Mesothelial cell of epicardium (in vitro differentiated cells): ENCODE data around the gene MGAT5. TPM values are rescaled to one million over a fixed set of nuclear protein-coding genes. Genes with fewer than 3 reads are reported as not detected.

Source experiments
- DNase-seq, 2 experiments: peaks; one replicate each; pipeline ENCODE4 v3.0.0; 2021; ENCODE audit warnings: low spot score in 2 of 2; ENCODE audit not compliant: unreplicated experiment in 2 of 2
- H3K27ac Mint-ChIP-seq: 2 replicates; pipeline ENCODE4 v1.8.0; 2021; ENCODE audit warnings: mixed read lengths
- H3K27me3 Mint-ChIP-seq: 2 replicates; pipeline ENCODE4 v1.8.0; 2021; ENCODE audit warnings: low read depth, mixed read lengths
- H3K36me3 Mint-ChIP-seq: 2 replicates; pipeline ENCODE4 v1.8.0; 2021; ENCODE audit warnings: mixed read lengths
- H3K4me1 Mint-ChIP-seq: 2 replicates; pipeline ENCODE4 v1.8.0; 2021; ENCODE audit warnings: mixed read lengths
- H3K4me3 Mint-ChIP-seq: 2 replicates; pipeline ENCODE4 v1.8.0; 2021; ENCODE audit warnings: mild to moderate bottlenecking, moderate library complexity, mixed read lengths
- H3K9me3 Mint-ChIP-seq: 2 replicates; pipeline ENCODE4 v1.8.0; 2021; ENCODE audit warnings: mixed read lengths
- CTCF ChIP-seq: fragments of 200-600 bp; sonication (generic); IDR thresholded peaks from one replicate; pipeline ENCODE4 v1.5.0; 2021; ENCODE audit warnings: antibody characterized with exemption; ENCODE audit not compliant: unreplicated experiment
- total RNA-seq: library from RNA; stranded (reverse); gene quantifications from 3 replicates; pipeline ENCODE4 v1.2.1, GENCODE V29; 2021

The MGAT5 gene
- total RNA-seq, 1 donor from 2014 or later: 41.1 TPM

DNA sequence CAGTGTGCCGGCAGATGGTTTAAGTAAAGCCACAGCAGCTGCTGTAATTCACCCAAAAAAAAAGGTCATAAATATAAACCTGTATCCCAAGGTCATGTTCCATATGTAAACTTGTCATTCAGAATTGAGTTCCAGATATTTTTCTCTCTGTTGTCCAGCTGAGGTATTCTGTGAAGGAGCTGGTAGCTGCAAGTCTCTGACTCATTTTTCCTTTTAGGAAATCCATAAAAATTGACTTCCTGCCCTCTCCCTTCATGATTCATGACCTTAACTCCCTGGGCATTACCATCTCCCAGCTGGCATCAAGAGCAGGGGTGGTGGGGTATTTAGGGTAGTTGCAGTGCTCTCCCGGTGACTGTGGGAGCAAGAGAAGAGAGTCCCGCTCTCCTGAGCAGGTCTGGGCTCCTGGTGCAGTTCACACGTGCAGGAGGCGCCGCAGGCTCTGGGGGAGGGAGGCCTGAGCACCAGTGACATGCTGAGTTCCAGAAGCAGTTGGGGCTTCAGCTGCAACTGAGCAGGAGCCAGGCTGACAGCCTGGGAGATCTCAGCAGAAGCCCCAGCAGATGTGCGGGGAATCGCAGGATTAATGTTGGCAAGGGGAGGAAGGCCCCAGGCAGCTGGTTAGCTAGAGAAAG lies 192.6 kb downstream of the MGAT5 start:
- no peak for TF ChIP-seq CTCF
- H3K36me3 Mint-ChIP-seq: peaks cover 3% of the 10 kb centered on the region
- H3K27me3 Mint-ChIP-seq: no peaks in the 10 kb centered on the region
- no peaks in the 10 kb centered on the region for H3K9me3 Mint-ChIP-seq
- no peak overlapping the region for H3K4me3 Mint-ChIP-seq
- no peak for DNase-seq
- H3K27ac Mint-ChIP-seq: no peak overlapping the region
- H3K4me1 Mint-ChIP-seq: peaks cover 3% of the 10 kb centered on the region

GRCh38 chr2:134447669-134448068 lies 193.8 kb downstream of the MGAT5 start:
- H3K27me3 Mint-ChIP-seq: no peaks in the 10 kb centered on the region
- H3K4me1 Mint-ChIP-seq: peaks cover 3% of the 10 kb centered on the region
- no peaks in the 10 kb centered on the region for H3K9me3 Mint-ChIP-seq
- DNase-seq: no peak
- H3K4me3 Mint-ChIP-seq: no peak overlapping the region
- TF ChIP-seq CTCF: no peak
- no peak overlapping the region for H3K27ac Mint-ChIP-seq
- H3K36me3 Mint-ChIP-seq: no peaks in the 10 kb centered on the region

DNA sequence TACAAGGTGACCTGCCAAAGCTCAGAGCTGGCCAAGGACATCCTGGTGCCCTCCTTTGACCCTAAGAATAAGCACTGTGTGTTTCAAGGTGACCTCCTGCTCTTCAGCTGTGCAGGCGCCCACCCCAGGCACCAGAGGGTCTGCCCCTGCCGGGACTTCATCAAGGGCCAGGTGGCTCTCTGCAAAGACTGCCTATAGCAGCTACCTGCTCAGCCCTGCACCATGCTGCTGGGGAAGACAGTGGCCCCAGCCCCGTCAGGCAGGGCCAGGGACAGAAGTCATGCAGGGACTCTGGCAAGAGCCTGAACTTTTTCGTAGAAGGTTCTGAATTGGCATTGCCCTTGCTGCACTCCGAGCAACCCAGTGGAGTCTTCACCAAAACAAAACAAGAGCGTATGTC lies 194.8 kb downstream of the MGAT5 start:
- DNase-seq: no peak
- peaks cover 3% of the 10 kb centered on the region for H3K4me1 Mint-ChIP-seq
- H3K27me3 Mint-ChIP-seq: no peaks in the 10 kb centered on the region
- no peak for TF ChIP-seq CTCF
- no peaks in the 10 kb centered on the region for H3K9me3 Mint-ChIP-seq
- H3K4me3 Mint-ChIP-seq: no peak overlapping the region
- H3K27ac Mint-ChIP-seq: no peak overlapping the region
- H3K36me3 Mint-ChIP-seq: no peaks in the 10 kb centered on the region

- Mint-ChIP-seq H3K4me3 (no peak overlapping the region), H3K27ac (no peak overlapping the region), H3K27me3 (no peaks in the 10 kb centered on the region), H3K4me1 (peaks cover 3% of the 10 kb centered on the region), H3K36me3 (no peaks in the 10 kb centered on the region), H3K9me3 (no peaks in the 10 kb centered on the region)
- TF ChIP-seq CTCF: no peak
- DNase-seq: no peak
Measured at GRCh38 chr2:134449157-134449556, 195.3 kb downstream of the MGAT5 start.

- peaks cover 3% of the 10 kb centered on the region for H3K4me1 Mint-ChIP-seq
- no peaks in the 10 kb centered on the region for H3K27me3 Mint-ChIP-seq
- no peak overlapping the region for H3K4me3 Mint-ChIP-seq
- H3K27ac Mint-ChIP-seq: no peak overlapping the region
- H3K36me3 Mint-ChIP-seq: no peaks in the 10 kb centered on the region
- H3K9me3 Mint-ChIP-seq: no peaks in the 10 kb centered on the region
- TF ChIP-seq CTCF: no peak
- DNase-seq: no peak
Measured at GRCh38 chr2:134449751-134450513, 196.1 kb downstream of the MGAT5 start.
